ENCODE measurements around the gene RCL1. TPM values are rescaled to one million over a fixed set of nuclear protein-coding genes. Genes with fewer than 3 reads are reported as not detected.

Gene RCL1
- total RNA-seq, 4 donors from 2014 or later, result 21.3 to 49.7 (median 37.7) TPM

DNA sequence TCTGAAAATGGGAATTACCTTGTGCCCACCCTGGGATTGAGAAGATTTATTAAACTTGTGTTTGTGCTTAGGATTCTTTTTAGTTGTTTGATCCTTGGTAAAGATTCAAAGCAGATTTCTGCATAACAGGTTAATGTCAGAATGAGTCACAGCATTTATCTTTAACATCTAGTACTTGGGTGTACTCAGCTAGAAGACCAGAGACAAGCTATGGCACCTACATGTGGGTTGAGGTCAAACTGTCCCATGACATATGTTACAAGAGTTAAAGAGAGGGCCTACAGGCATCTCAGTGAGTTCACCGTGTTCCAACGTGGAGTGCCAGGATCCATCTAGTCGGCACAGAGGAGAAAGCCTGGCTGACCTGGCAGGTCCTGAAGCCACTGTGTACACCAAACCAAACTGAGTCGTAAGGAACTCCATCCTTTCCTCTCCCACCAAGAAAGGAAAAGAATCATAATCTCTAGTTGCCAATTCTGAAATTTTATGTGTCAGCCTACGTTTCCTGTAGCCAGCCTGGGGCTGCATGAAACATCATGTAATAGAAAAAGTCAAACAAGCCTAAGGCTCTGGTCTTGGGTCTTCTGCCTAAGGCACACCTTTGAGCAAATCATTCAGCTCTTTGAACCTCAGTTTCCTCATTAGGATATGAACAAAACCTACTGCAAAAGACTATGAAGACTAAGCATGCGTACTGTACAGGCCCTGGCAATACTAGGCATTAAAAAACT is 73.7 kb downstream of the RCL1 start:
- no peaks in the 10 kb centered on the region for H3K4me1 ChIP-seq
- H3K27me3 ChIP-seq, result no peaks in the 10 kb centered on the region
- no peaks in the 10 kb centered on the region for H3K9me3 ChIP-seq
- DNase-seq, result no peak
- no peaks in the 10 kb centered on the region for H3K36me3 ChIP-seq
- intact Hi-C loops (cut with DNase I; ENCODE audit: low total_unique reads), result no loop called here
- no peak overlapping the region for H3K4me3 ChIP-seq
- no peak overlapping the region for H3K27ac ChIP-seq
- TF ChIP-seq, protein P1, sequence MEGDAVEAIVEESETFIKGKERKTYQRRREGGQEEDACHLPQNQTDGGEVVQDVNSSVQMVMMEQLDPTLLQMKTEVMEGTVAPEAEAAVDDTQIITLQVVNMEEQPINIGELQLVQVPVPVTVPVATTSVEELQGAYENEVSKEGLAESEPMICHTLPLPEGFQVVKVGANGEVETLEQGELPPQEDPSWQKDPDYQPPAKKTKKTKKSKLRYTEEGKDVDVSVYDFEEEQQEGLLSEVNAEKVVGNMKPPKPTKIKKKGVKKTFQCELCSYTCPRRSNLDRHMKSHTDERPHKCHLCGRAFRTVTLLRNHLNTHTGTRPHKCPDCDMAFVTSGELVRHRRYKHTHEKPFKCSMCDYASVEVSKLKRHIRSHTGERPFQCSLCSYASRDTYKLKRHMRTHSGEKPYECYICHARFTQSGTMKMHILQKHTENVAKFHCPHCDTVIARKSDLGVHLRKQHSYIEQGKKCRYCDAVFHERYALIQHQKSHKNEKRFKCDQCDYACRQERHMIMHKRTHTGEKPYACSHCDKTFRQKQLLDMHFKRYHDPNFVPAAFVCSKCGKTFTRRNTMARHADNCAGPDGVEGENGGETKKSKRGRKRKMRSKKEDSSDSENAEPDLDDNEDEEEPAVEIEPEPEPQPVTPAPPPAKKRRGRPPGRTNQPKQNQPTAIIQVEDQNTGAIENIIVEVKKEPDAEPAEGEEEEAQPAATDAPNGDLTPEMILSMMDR (IDR thresholded peaks at IDR 0.05), result no peak
- TF ChIP-seq POLR2A (IDR thresholded peaks at IDR 0.05), result no peak

DNA sequence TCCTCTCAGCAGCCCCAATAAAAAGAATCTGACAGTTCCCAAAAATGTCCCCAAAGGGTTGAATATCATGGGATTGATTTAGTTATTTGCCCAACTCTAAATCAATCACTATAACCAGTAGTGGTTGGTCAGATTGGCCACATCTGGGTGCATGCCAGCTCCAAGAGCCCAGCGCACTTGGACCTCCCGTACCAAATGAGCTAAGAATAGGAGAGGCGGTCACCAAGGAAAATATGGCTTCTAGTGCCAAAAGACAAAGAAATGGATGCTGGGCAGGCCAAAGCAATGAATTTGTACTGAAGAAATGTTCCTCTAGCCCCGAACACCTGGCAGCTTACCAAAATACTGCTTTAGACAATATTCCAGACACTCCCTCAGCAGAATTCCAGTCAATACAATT is 80.3 kb downstream of the RCL1 start:
- no peak overlapping the region for H3K27ac ChIP-seq
- H3K36me3 ChIP-seq, result no peaks in the 10 kb centered on the region
- H3K27me3 ChIP-seq, result no peaks in the 10 kb centered on the region
- H3K4me1 ChIP-seq, result no peaks in the 10 kb centered on the region
- no peak for TF ChIP-seq POLR2A (IDR thresholded peaks at IDR 0.05)
- TF ChIP-seq, protein P1 (IDR thresholded peaks at IDR 0.05), result no peak
- no peak overlapping the region for H3K4me3 ChIP-seq
- DNase-seq, result no peak
- intact Hi-C loops (cut with DNase I; ENCODE audit: low total_unique reads), result no loop called here
- H3K9me3 ChIP-seq, result no peaks in the 10 kb centered on the region

DNA sequence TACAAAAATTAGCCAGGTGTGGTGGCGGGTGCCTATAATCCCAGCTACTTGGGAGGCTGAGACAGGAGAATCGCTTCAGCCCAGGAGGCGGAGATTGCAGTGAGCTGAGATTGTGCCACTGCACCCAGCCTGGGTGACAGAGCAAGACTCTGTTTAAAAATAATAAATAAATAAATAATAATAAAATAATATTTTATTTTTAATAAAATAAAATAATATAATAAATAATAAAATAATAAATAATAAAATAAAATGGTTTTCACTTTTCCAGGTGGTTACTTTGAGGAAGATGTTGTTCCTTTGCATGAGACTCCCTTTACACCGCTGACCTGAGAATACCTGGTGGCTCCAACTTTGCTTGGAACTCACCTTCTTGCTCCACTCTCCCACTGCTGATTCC is 82.8 kb downstream of the RCL1 start:
- Histone ChIP-seq H3K27ac (no peak overlapping the region), H3K4me1 (no peaks in the 10 kb centered on the region), H3K27me3 (no peaks in the 10 kb centered on the region), H3K36me3 (no peaks in the 10 kb centered on the region), H3K9me3 (no peaks in the 10 kb centered on the region), H3K4me3 (no peak overlapping the region)
- intact Hi-C loops (cut with DNase I; ENCODE audit: low total_unique reads), result no loop called here
- DNase-seq, result no peak
- TF ChIP-seq POLR2A (IDR thresholded peaks at IDR 0.05), result no peak
- TF ChIP-seq, protein P1 (IDR thresholded peaks at IDR 0.05), result no peak

DNA sequence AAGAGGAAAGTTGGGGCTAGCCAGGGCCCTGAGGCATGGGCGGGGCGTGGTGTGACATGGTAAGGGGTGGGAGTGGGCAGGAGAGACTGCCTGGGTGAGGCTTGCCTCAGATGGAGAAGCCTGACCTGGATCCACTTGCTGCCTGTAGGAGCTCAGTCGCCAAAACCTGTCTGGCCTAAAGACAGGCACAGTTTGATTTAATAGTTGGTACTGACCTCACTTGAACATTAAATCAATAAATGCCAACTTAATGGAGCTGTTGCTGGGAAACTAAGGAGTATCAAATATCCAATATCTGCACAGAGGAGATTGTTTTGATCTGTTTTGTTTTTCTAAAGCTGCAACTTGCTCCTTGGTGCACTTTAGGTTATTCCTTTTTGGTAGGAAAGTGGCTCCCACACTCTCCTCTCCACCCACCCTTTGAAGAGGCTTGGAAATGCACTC is 86.4 kb downstream of the RCL1 start:
- no peaks in the 10 kb centered on the region for H3K27me3 ChIP-seq
- intact Hi-C loops (cut with DNase I; ENCODE audit: low total_unique reads), result no loop called here
- no peaks in the 10 kb centered on the region for H3K9me3 ChIP-seq
- no peak overlapping the region for H3K4me3 ChIP-seq
- H3K4me1 ChIP-seq, result no peaks in the 10 kb centered on the region
- DNase-seq, result no peak
- H3K27ac ChIP-seq, result no peak overlapping the region
- H3K36me3 ChIP-seq, result no peaks in the 10 kb centered on the region
- TF ChIP-seq, protein P1 (IDR thresholded peaks at IDR 0.05), result no peak
- no peak for TF ChIP-seq POLR2A (IDR thresholded peaks at IDR 0.05)

DNA sequence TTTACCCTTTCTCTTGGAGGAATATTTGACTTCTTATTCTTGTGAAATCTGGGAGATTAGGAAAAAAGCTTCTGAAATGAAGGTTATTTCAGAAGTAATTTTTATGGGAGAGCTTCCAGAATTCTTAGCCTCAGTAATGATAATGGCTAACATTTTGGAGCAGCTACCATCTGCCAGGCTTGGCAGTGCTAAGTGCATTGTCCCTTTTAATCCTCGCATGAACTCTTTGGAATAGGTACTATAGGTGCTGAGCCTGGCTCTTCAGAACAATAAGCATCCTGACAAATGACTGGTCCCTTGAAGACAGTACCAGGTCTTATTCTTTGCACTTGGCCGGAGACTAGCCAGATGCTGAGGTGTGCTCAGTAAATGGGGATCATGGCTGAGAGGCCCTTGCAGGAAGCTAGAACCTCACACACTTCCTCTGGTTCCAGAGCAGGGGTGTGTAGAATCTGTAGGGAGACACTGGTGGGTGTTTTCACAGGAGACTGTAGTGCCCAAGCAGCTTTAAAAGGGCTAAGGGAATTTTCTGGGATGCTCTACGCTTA is 90.7 kb downstream of the RCL1 start:
- no peak for DNase-seq
- Histone ChIP-seq H3K4me1 (no peaks in the 10 kb centered on the region), H3K4me3 (no peak overlapping the region), H3K27ac (no peak overlapping the region), H3K9me3 (no peaks in the 10 kb centered on the region), H3K36me3 (no peaks in the 10 kb centered on the region), H3K27me3 (no peaks in the 10 kb centered on the region)
- no peak for TF ChIP-seq POLR2A (IDR thresholded peaks at IDR 0.05)
- TF ChIP-seq, protein P1 (IDR thresholded peaks at IDR 0.05), result no peak
- intact Hi-C loops (cut with DNase I; ENCODE audit: low total_unique reads), result no loop called here

Data from uterus (tissue), 4 donors.